ENCODE measurements around the gene FOXP1. TPM values are rescaled to one million over a fixed set of nuclear protein-coding genes. Genes with fewer than 3 reads are reported as not detected.

The FOXP1 gene
- total and polyA plus RNA-seq, 2 donors (not counting 1 experiment from before 2014, with no cell fraction given): 91.1 to 508 TPM

DNA sequence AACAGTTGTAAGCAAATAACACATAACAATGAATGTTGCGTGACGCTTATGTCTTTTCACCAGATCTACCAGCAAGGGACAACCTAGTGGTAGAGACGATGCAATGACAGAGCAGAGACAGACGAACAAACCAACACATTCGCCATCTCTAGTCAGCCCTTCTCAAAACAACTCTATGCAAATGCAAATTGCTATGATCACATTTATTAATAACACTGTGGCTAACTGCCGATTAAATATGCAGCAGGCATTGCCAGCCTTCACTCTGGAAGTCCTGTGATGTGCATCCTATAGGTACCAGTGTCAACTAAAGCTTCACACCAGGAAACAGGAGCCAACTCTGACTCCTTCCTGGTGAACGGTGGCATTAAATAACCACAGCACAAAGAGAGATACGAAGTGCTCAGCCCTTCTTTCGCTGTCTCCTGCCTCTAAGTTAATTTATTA lies 94.2 kb downstream of the FOXP1 start:
- H3K27me3 ChIP-seq (replicated peaks in 1 of 4; ENCODE audit: control extremely low read depth in 1 of 4, control insufficient read depth in 3 of 4, insufficient read depth in 4 of 4, low read length in 3 of 4): no peaks in the 10 kb centered on the region
- H3K9ac ChIP-seq (ENCODE audit: low read length): no peak overlapping the region
- no peak overlapping the region for H3K27ac Mint-ChIP-seq
- no peak overlapping the region for H3K27ac ChIP-seq (ENCODE audit: low read length in 2 of 2)
- ATAC-seq (ENCODE audit: low read depth) (no peak), DNase-seq (no peak)
- H3K9me3 ChIP-seq (ENCODE audit: control extremely low read depth in 1 of 3, control insufficient read depth in 2 of 3, insufficient read depth in 1 of 3, low read length in 2 of 3): peaks cover 0 to 6% (median 4%) of the 10 kb centered on the region in 3 donors
- H3K4me1 Mint-ChIP-seq: peaks cover 61% of the 10 kb centered on the region
- TF ChIP-seq EZH2 (IDR thresholded peaks at IDR 0.05; ENCODE audit: borderline replicate concordance, insufficient read depth, low read depth, low read length, poor library complexity, severe bottlenecking): no peak
- TF ChIP-seq, protein P1, sequence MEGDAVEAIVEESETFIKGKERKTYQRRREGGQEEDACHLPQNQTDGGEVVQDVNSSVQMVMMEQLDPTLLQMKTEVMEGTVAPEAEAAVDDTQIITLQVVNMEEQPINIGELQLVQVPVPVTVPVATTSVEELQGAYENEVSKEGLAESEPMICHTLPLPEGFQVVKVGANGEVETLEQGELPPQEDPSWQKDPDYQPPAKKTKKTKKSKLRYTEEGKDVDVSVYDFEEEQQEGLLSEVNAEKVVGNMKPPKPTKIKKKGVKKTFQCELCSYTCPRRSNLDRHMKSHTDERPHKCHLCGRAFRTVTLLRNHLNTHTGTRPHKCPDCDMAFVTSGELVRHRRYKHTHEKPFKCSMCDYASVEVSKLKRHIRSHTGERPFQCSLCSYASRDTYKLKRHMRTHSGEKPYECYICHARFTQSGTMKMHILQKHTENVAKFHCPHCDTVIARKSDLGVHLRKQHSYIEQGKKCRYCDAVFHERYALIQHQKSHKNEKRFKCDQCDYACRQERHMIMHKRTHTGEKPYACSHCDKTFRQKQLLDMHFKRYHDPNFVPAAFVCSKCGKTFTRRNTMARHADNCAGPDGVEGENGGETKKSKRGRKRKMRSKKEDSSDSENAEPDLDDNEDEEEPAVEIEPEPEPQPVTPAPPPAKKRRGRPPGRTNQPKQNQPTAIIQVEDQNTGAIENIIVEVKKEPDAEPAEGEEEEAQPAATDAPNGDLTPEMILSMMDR (IDR thresholded peaks at IDR 0.05): no peak
- H3K79me2 ChIP-seq (ENCODE audit: control insufficient read depth, insufficient read depth, low read length): peaks cover 88% of the 10 kb centered on the region
- no peaks in the 10 kb centered on the region for H3K9me3 Mint-ChIP-seq (ENCODE audit: insufficient read depth)
- ChIA-PET CTCF (no interaction called here), POLR2A (interaction anchor here (0.9 kb wide), 1 partner anchor 93 kb away, joined by 3 read pairs; no protein-coding TSS in a partner anchor)
- H4K20me1 ChIP-seq (ENCODE audit: control insufficient read depth, insufficient read depth, low read length, poor library complexity, severe bottlenecking): no peaks in the 10 kb centered on the region
- H2AFZ ChIP-seq (ENCODE audit: insufficient read depth, low read depth, low read length, poor library complexity, severe bottlenecking): no peak overlapping the region
- no peak overlapping the region for H3K4me3 Mint-ChIP-seq
- H3K4me1 ChIP-seq (ENCODE audit: control insufficient read depth in 2 of 2, insufficient read depth in 2 of 2, low read length in 2 of 2): peaks cover 22 to 45% of the 10 kb centered on the region in 2 donors
- intact Hi-C loops (cut with micrococcal nuclease): loop anchor here (5.0 kb wide), 1 partner anchor 47 kb away; no protein-coding TSS in a partner anchor
- peaks cover 0 to 10% of the 10 kb centered on the region in 2 experiments for H3K36me3 ChIP-seq (replicated peaks in 1 of 2; ENCODE audit: control extremely low read depth in 1 of 2, control insufficient read depth in 1 of 2, extremely low read depth in 1 of 2, insufficient read depth in 2 of 2, low read length in 1 of 2)
- no peaks in the 10 kb centered on the region for H3K27me3 Mint-ChIP-seq
- H3K4me3 ChIP-seq (ENCODE audit: control extremely low read depth in 1 of 5, extremely low read depth in 1 of 5, insufficient read depth in 1 of 5, low read depth in 2 of 5, low read length in 4 of 5): no peak overlapping the region
- H3K4me2 ChIP-seq (replicated peaks; ENCODE audit: low read depth, low read length, poor library complexity, severe bottlenecking): no peak overlapping the region
- 89% methylated on average over 7 of the region's 9 CpGs for WGBS (ENCODE audit: insufficient coverage)

DNA sequence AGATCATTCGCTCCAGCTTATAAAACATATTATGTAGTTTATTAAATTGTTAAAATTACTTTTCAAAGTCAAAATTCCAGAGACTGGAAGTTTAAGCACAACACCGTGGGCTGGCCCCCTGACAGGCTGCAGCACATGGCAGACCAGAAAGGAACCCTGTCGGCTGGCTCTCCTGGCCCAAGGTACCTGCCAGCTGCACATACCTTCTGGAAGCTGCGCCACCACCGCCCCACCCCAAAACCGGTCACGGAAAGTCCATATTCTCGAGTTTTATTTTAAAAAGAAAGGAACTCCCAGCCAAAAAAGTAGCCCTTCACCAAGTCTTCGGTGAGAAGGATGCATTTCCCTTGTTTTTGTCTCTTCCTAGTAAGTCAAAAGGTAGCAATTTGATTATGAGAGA lies 94.6 kb downstream of the FOXP1 start:
- CTCF ChIA-PET: interaction anchor here (1.2 to 1.5 kb wide), 2 partner anchors 63 to 92 kb away, joined by 4 read pairs; no protein-coding TSS in a partner anchor
- peaks cover 0 to 6% (median 4%) of the 10 kb centered on the region in 3 donors for H3K9me3 ChIP-seq (ENCODE audit: control extremely low read depth in 1 of 3, control insufficient read depth in 2 of 3, insufficient read depth in 1 of 3, low read length in 2 of 3)
- H2AFZ ChIP-seq (ENCODE audit: insufficient read depth, low read depth, low read length, poor library complexity, severe bottlenecking): no peak overlapping the region
- no peak overlapping the region for H3K4me3 Mint-ChIP-seq
- H4K20me1 ChIP-seq (ENCODE audit: control insufficient read depth, insufficient read depth, low read length, poor library complexity, severe bottlenecking): no peaks in the 10 kb centered on the region
- ATAC-seq (ENCODE audit: low read depth): no peak
- DNase-seq: no peak
- no peak overlapping the region for H3K27ac ChIP-seq (ENCODE audit: low read length in 2 of 2)
- H3K79me2 ChIP-seq (ENCODE audit: control insufficient read depth, insufficient read depth, low read length): peaks cover 92% of the 10 kb centered on the region
- no peaks in the 10 kb centered on the region for H3K27me3 Mint-ChIP-seq
- peaks cover 0 to 10% of the 10 kb centered on the region in 2 experiments for H3K36me3 ChIP-seq (replicated peaks in 1 of 2; ENCODE audit: control extremely low read depth in 1 of 2, control insufficient read depth in 1 of 2, extremely low read depth in 1 of 2, insufficient read depth in 2 of 2, low read length in 1 of 2)
- no peak overlapping the region for H3K4me2 ChIP-seq (replicated peaks; ENCODE audit: low read depth, low read length, poor library complexity, severe bottlenecking)
- no peak overlapping the region for H3K27ac Mint-ChIP-seq
- H3K27me3 ChIP-seq (replicated peaks in 1 of 4; ENCODE audit: control extremely low read depth in 1 of 4, control insufficient read depth in 3 of 4, insufficient read depth in 4 of 4, low read length in 3 of 4): no peaks in the 10 kb centered on the region
- TF ChIP-seq, protein P1 (IDR thresholded peaks at IDR 0.05): no peak
- TF ChIP-seq EZH2 (IDR thresholded peaks at IDR 0.05; ENCODE audit: borderline replicate concordance, insufficient read depth, low read depth, low read length, poor library complexity, severe bottlenecking): no peak
- H3K4me1 ChIP-seq (ENCODE audit: control insufficient read depth in 2 of 2, insufficient read depth in 2 of 2, low read length in 2 of 2): peaks cover 18 to 44% of the 10 kb centered on the region in 2 donors
- no peak overlapping the region for H3K4me3 ChIP-seq (ENCODE audit: control extremely low read depth in 1 of 5, extremely low read depth in 1 of 5, insufficient read depth in 1 of 5, low read depth in 2 of 5, low read length in 4 of 5)
- H3K4me1 Mint-ChIP-seq: peaks cover 59% of the 10 kb centered on the region
- WGBS (ENCODE audit: insufficient coverage): 90% methylated on average over 6 of the region's 9 CpGs
- no peak overlapping the region for H3K9ac ChIP-seq (ENCODE audit: low read length)
- intact Hi-C loops (cut with micrococcal nuclease): loop anchor here (5.0 kb wide), 1 partner anchor 47 kb away; no protein-coding TSS in a partner anchor
- POLR2A ChIA-PET: interaction anchor here (0.9 kb wide), 1 partner anchor 93 kb away, joined by 3 read pairs; no protein-coding TSS in a partner anchor
- no peaks in the 10 kb centered on the region for H3K9me3 Mint-ChIP-seq (ENCODE audit: insufficient read depth)

Measured in B cell (primary cell).